Measurements from ENCODE around the gene DSCAM. TPM values are rescaled to one million over a fixed set of nuclear protein-coding genes. Genes with fewer than 3 reads are reported as not detected.
"Not testable (repeated sequence)": the region's sequence is repeated elsewhere in the genome, so short reads cannot be mapped to it uniquely, and the experiment has no call there.

The DSCAM gene
- 0.58 TPM in 1 of 2 replicates, not detected in the other for total RNA-seq

GRCh38 chr21:40846587-40847411 is at the start of gene DSCAM:
Gene DSCAM (minus strand): TSS chr21:40847158. CDS start chr21:40846661, 497 bp downstream.
- no peak for DNase-seq (ENCODE audit: extremely low read depth, low read depth, low spot score)

GRCh38 chr21:40895697-40896096 is 48.7 kb upstream of the DSCAM start:
- not testable (repeated sequence) for DNase-seq (ENCODE audit: extremely low read depth, low read depth, low spot score)

GRCh38 chr21:40886931-40887330 is 40.0 kb upstream of the DSCAM start:
- DNase-seq (ENCODE audit: extremely low read depth, low read depth, low spot score) = no peak

- no peak for DNase-seq (ENCODE audit: extremely low read depth, low read depth, low spot score)
Measured at GRCh38 chr21:40886006-40886405, 39.0 kb upstream of the DSCAM start.

GRCh38 chr21:40882192-40882915 is 35.4 kb upstream of the DSCAM start:
- DNase-seq (ENCODE audit: extremely low read depth, low read depth, low spot score) = no peak

- DNase-seq (ENCODE audit: extremely low read depth, low read depth, low spot score) = no peak
Measured at GRCh38 chr21:40881767-40882166, 34.8 kb upstream of the DSCAM start.

GRCh38 chr21:40871099-40871498 is 24.1 kb upstream of the DSCAM start:
- DNase-seq (ENCODE audit: extremely low read depth, low read depth, low spot score) = no peak

GRCh38 chr21:40863839-40864238 is 16.9 kb upstream of the DSCAM start:
- no peak for DNase-seq (ENCODE audit: extremely low read depth, low read depth, low spot score)

GRCh38 chr21:40858517-40858916 is 11.6 kb upstream of the DSCAM start:
- no peak for DNase-seq (ENCODE audit: extremely low read depth, low read depth, low spot score)

- no peak for DNase-seq (ENCODE audit: extremely low read depth, low read depth, low spot score)
Measured at GRCh38 chr21:40853956-40854688, 7.2 kb upstream of the DSCAM start.

- no peak for DNase-seq (ENCODE audit: extremely low read depth, low read depth, low spot score)
Measured at GRCh38 chr21:40852563-40852962, 5.6 kb upstream of the DSCAM start.

GRCh38 chr21:40851749-40852148 is 4.8 kb upstream of the DSCAM start:
- no peak for DNase-seq (ENCODE audit: extremely low read depth, low read depth, low spot score)

- DNase-seq (ENCODE audit: extremely low read depth, low read depth, low spot score) = no peak
Measured at GRCh38 chr21:40850071-40850470, 3.1 kb upstream of the DSCAM start.

GRCh38 chr21:40847951-40848350 is 993 bp upstream of the DSCAM start:
- no peak for DNase-seq (ENCODE audit: extremely low read depth, low read depth, low spot score)

- no peak for DNase-seq (ENCODE audit: extremely low read depth, low read depth, low spot score)
Measured at GRCh38 chr21:40846103-40846502, 855 bp downstream of the DSCAM start.

GRCh38 chr21:40845441-40845995 is 1.4 kb downstream of the DSCAM start:
- no peak for DNase-seq (ENCODE audit: extremely low read depth, low read depth, low spot score)

- no peak for DNase-seq (ENCODE audit: extremely low read depth, low read depth, low spot score)
Measured at GRCh38 chr21:40844935-40845334, 2.0 kb downstream of the DSCAM start.

- DNase-seq (ENCODE audit: extremely low read depth, low read depth, low spot score) = no peak
Measured at GRCh38 chr21:40842197-40842552, 4.8 kb downstream of the DSCAM start.

- no peak for DNase-seq (ENCODE audit: extremely low read depth, low read depth, low spot score)
Measured at GRCh38 chr21:40841524-40842196, 5.3 kb downstream of the DSCAM start.

GRCh38 chr21:40840401-40841125 is 6.4 kb downstream of the DSCAM start:
- DNase-seq (ENCODE audit: extremely low read depth, low read depth, low spot score) = no peak
